HepG2 (cell line): ENCODE measurements around the gene ACP1.

ENCODE experiments used
- CHD4 ChIP-seq: fragments of 200-600 bp; sonication (generic); IDR thresholded peaks from 2 replicates; pipeline ENCODE4 v1.7.0; 2017; ENCODE audit warnings: mild to moderate bottlenecking, low read length, borderline replicate concordance
- JUND ChIP-seq: sonication (generic); formaldehyde crosslinking; IDR thresholded peaks from 2 replicates; pipeline ENCODE4 v1.8.0; 2022; ENCODE audit warnings: mild to moderate bottlenecking, missing genetic modification reagents
- KDM3A ChIP-seq: IDR thresholded peaks from 2 replicates; pipeline ENCODE4 v1.6.1; 2018; ENCODE audit warnings: low read depth, missing compliant biosample characterization
- NCOR1 ChIP-seq: fragments of 200-600 bp; sonication (generic); IDR thresholded peaks from 2 replicates; pipeline ENCODE4 v1.7.0; 2017; ENCODE audit warnings: antibody characterized with exemption, low read length, borderline replicate concordance
- PHF20 ChIP-seq: sonication (generic); formaldehyde crosslinking; IDR thresholded peaks from 2 replicates; pipeline ENCODE4 v1.5.0; 2020; ENCODE audit warnings: mild to moderate bottlenecking, missing genetic modification reagents
- TAF1 ChIP-seq: sonication (generic); formaldehyde crosslinking; IDR thresholded peaks from 2 replicates; pipeline ENCODE4 v1.4.0; 2020; ENCODE audit warnings: missing genetic modification reagents
- TCF12 ChIP-seq, 2 experiments: fragments of 450-650 bp in 1 of 2; sonication (generic) in 1 of 2; formaldehyde crosslinking in 1 of 2; IDR thresholded peaks; 2 replicates each; pipeline versions ENCODE4 v1.6.1 to v1.8.0; 2017 to 2022; ENCODE audit warnings: antibody characterized with exemption in 1 of 2, mild to moderate bottlenecking in 1 of 2, missing genetic modification reagents in 1 of 2, moderate library complexity in 1 of 2
- ZNF101 ChIP-seq: sonication (generic); formaldehyde crosslinking; IDR thresholded peaks from 2 replicates; pipeline ENCODE4 v1.4.0; 2020; ENCODE audit warnings: mild to moderate bottlenecking, low read depth, missing genetic modification reagents, borderline replicate concordance
- ZNF562 ChIP-seq: sonication (generic); formaldehyde crosslinking; IDR thresholded peaks from 2 replicates; pipeline ENCODE4 v1.8.0; 2022; ENCODE audit warnings: missing genetic modification reagents, borderline replicate concordance
- TF ChIP-seq, protein P1 (sequence below): sonication (generic); formaldehyde crosslinking; IDR thresholded peaks from 2 replicates; pipeline ENCODE4 v1.5.0; 2020; ENCODE audit warnings: mild to moderate bottlenecking, missing genetic modification reagents, moderate library complexity

DNA sequence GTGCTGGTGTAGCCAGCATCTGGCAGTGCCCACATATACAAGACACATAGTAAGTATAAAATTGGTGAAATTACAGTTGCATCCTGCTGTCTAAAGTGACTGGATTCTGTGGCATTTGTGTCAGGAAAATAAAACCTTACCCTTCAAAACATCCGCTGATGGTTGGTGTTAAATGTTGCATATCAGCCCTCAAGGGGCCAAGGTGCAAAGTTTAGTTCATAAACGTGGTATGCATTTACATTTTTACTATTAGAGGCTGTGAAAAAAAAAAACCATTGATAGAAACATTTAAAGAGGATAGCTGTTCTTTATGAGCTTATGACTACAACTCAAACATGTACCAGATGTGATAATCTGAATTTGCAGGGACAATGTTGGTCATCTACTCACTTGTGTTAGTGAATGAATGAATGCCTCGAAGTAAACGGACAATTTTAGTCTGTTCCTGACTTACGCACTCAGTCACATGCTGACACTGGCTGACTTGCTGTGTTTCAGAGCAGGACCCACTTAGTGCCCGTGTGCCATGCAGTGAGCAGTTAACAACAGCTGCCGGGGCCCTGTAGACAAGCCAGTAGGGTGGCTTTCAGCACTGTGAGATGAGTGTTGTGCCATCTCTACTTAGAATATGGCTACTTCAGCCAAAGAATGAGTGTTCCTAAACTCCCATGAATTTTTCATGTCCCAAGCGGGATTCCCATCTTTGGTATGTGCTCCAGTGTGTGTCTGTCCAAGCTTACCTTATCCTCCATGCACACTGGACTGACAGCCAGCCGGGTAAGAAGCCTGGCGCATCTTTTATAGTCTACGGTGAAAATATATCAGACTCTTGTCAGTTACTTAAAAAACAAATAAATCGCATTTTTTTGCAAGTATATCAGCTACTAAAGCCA lies 17.9 kb downstream of the ACP1 start:
- no peak for TF ChIP-seq NCOR1
- no peak for TF ChIP-seq KDM3A
- TF ChIP-seq TAF1 (CRISPR knock-in tag): no peak
- no peak for TF ChIP-seq PHF20 (CRISPR knock-in tag)
- no peak for TF ChIP-seq TCF12 (IDR thresholded peaks at IDR 0.05)
- TF ChIP-seq TCF12 (CRISPR knock-in tag; IDR thresholded peaks at IDR 0.05): no peak
- no peak for TF ChIP-seq CHD4
- no peak for TF ChIP-seq ZNF562 (CRISPR knock-in tag)
- TF ChIP-seq, protein P1, sequence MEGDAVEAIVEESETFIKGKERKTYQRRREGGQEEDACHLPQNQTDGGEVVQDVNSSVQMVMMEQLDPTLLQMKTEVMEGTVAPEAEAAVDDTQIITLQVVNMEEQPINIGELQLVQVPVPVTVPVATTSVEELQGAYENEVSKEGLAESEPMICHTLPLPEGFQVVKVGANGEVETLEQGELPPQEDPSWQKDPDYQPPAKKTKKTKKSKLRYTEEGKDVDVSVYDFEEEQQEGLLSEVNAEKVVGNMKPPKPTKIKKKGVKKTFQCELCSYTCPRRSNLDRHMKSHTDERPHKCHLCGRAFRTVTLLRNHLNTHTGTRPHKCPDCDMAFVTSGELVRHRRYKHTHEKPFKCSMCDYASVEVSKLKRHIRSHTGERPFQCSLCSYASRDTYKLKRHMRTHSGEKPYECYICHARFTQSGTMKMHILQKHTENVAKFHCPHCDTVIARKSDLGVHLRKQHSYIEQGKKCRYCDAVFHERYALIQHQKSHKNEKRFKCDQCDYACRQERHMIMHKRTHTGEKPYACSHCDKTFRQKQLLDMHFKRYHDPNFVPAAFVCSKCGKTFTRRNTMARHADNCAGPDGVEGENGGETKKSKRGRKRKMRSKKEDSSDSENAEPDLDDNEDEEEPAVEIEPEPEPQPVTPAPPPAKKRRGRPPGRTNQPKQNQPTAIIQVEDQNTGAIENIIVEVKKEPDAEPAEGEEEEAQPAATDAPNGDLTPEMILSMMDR (CRISPR knock-in tag): no peak
- TF ChIP-seq JUND (CRISPR knock-in tag): no peak
- no peak for TF ChIP-seq ZNF101 (CRISPR knock-in tag)
